NCI-H82 (cell line): ENCODE results near the gene EIF2B4.
"Not testable (repeated sequence)": the region's sequence is repeated elsewhere in the genome, so short reads cannot be mapped to it uniquely, and the experiment has no call there.

Experiments used
- DNase-seq: peaks from one replicate; lab custom pipeline; 2025; lab: John Stamatoyannopoulos, UW

EIF2B4 gene

GRCh38 chr2:27377618-27378095 is 7.5 kb upstream of the EIF2B4 start:
- no peak for DNase-seq

- DNase-seq, result no peak
Measured at GRCh38 chr2:27376866-27377617, 6.9 kb upstream of the EIF2B4 start.

GRCh38 chr2:27376151-27376865 is 6.2 kb upstream of the EIF2B4 start:
- DNase-seq, result no peak

GRCh38 chr2:27375513-27376099 is 5.5 kb upstream of the EIF2B4 start:
- no peak for DNase-seq

- DNase-seq, result no peak
Measured at GRCh38 chr2:27373567-27373966, 3.4 kb upstream of the EIF2B4 start.

- no peak for DNase-seq
Measured at GRCh38 chr2:27372937-27373336, 2.8 kb upstream of the EIF2B4 start.

GRCh38 chr2:27370816-27371620 is 880 bp upstream of the EIF2B4 start:
- peak; percentile 77 for DNase-seq

GRCh38 chr2:27369471-27370025 is 590 bp downstream of the EIF2B4 start:
- peak; percentile 84 for DNase-seq

- DNase-seq, result no peak
Measured at GRCh38 chr2:27363933-27364332, 6.2 kb downstream of the EIF2B4 start.

GRCh38 chr2:27362678-27363420 is 7.3 kb downstream of the EIF2B4 start:
- no peak for DNase-seq

- peak; percentile 100 for DNase-seq
Measured at GRCh38 chr2:27356382-27357181, 13.6 kb downstream of the EIF2B4 start, which contains the start of gene GTF3C2. TSS of gene GTF3C2 (minus strand) at chr2:27356764. CDS start at chr2:27343554, 13,210 bp downstream.

GRCh38 chr2:27356056-27356381 is 14.1 kb downstream of the EIF2B4 start:
- peak; percentile 86 for DNase-seq

- no peak for DNase-seq
Measured at GRCh38 chr2:27354597-27354927, 15.6 kb downstream of the EIF2B4 start.

- peak; percentile 51 for DNase-seq
Measured at GRCh38 chr2:27353762-27354596, 16.2 kb downstream of the EIF2B4 start.

GRCh38 chr2:27353386-27353761 is 16.8 kb downstream of the EIF2B4 start:
- DNase-seq, result not testable (repeated sequence)

GRCh38 chr2:27351802-27352598 is 18.1 kb downstream of the EIF2B4 start:
- no peak for DNase-seq

- no peak for DNase-seq
Measured at GRCh38 chr2:27350106-27350693, 19.9 kb downstream of the EIF2B4 start.

- DNase-seq, result peak; percentile 71
Measured at GRCh38 chr2:27347641-27348040, 22.5 kb downstream of the EIF2B4 start.
